GM19351 (cell line): ENCODE measurements around the gene DCTN2.
A peak's percentile ranks its signal among the peaks of the same experiment; 100 is the strongest.
"Not testable (repeated sequence)": the region's sequence is repeated elsewhere in the genome, so short reads cannot be mapped to it uniquely, and the experiment has no call there.

Experiments
- ATAC-seq: cut with Tn5 transposase; IDR thresholded peaks from one replicate; pipeline ENCODE4 v1.9.1; 2021; ENCODE audit warnings: mild to moderate bottlenecking, moderate library complexity; ENCODE audit not compliant: unreplicated experiment

Gene DCTN2

DNA sequence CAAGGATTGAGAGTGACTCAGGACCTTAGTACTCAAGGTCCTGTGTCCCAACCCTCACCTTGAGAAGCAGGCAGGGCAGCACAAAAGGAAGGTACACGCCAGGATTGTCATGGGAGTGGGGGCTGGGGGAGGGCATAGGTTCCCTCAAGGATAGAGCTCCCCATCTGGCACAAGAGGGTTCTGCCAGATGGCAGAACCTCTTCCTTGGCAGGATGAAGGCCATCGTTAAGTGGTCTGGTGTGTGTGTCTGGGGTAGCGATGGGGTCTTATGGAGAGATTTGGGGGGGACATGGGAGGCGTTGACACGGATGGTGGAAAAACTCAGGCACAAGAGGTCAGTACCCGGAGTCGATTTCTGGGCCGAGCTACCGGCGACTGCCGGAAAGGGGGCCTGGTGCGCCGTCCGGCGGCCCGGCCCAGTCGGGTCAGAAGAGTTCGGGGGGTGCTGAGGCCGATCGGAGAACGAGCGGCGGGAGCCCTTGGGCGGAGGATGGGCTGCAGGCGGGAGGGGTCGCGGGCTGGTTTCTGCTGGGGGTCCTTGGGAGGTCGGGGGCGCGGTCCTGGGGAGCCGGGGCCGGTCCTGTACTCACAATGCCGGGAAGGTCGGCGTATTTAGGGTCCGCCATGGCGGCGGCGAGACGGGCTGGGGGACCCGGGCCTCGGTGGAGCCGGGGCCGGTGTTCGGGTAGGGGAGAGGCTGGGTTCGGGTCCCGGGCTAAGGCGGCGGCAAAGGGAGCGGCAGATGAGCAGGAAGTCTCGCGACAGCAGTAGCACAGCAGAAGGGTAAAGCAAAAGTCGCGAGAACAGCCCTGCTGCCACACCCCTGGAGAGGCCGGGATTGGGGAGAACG is at the start of gene DCTN2:
TSS of gene DCTN2 (minus strand) at position 755 of the 850 bp plus-strand sequence. CDS start at position 626, 129 bp downstream.
- peak; percentile 96 for ATAC-seq

DNA sequence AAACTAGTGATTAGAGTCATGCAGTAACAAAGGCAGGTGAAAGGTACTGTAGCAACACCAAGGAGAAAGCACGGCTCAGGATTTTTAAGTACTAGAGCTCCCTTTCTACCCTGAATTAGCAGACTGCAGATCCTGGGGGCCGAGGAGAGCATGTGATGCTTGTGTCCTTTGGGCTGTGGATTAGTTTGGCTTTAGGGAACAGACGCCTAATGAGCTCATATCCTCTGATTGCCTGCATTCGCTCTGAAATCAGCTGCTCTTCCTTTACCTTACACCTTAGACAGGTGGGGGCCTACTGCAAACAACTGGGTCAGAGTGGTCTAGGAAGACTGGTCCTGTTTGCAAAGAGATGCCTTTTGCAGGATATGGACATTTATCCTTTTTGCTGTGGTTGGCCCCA is 46.2 kb upstream of the DCTN2 start:
- no peak for ATAC-seq

DNA sequence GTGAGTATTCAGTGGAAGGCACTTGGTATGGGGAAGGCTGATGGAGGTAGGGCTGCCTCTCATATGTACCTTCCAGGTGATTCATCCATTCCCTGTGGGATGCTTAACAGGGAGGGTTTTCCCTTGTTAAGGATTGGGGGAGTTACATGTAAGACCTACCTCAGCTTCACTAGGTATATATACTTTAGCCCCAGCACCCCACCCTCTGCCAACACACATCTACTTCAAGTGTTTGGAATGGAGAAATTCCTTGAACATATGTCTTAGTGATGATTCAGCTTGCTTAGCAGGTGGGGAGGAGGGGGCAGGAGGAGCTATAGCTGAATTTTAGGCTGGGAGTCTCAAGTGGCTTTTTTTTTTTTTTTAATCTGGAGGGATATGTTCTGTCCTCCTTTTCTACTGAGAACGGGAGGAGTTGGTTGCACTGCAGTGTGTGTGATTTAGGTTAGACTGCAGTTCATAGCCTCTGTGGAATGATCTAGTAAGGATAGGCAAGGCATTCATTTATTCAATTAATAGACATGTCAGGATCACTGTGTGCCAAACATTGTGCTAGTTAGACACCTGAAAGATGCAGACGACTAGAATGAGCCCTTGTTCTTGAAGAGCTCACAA is 45.7 kb upstream of the DCTN2 start:
- ATAC-seq: no peak

DNA sequence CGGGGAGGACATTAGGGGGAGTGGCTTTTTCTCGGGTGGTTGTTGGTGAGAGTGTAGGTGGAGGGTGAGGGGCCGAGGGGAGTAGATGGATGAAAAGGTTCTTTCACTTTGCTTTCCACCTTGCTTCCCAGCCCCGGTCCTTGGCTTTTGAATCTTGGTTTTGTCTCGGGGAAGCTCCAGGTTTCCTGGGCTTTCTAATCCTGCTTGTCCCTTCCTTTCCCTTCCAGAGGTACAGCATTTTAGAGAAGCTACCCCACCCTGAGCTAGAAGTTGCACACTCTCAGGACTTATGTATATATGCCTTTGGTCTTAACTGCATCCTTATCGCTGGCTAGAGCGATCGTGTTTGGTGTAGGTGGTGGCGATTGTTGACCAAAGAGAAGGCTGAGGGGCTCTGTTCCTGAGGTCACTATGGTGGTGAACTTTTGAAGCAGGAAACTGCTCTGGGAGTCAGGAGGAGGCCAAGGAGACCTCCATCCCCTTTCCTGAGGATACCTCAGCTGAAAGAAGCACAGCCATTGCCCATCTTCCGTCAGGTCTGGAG is 44.9 kb upstream of the DCTN2 start:
- ATAC-seq: no peak

DNA sequence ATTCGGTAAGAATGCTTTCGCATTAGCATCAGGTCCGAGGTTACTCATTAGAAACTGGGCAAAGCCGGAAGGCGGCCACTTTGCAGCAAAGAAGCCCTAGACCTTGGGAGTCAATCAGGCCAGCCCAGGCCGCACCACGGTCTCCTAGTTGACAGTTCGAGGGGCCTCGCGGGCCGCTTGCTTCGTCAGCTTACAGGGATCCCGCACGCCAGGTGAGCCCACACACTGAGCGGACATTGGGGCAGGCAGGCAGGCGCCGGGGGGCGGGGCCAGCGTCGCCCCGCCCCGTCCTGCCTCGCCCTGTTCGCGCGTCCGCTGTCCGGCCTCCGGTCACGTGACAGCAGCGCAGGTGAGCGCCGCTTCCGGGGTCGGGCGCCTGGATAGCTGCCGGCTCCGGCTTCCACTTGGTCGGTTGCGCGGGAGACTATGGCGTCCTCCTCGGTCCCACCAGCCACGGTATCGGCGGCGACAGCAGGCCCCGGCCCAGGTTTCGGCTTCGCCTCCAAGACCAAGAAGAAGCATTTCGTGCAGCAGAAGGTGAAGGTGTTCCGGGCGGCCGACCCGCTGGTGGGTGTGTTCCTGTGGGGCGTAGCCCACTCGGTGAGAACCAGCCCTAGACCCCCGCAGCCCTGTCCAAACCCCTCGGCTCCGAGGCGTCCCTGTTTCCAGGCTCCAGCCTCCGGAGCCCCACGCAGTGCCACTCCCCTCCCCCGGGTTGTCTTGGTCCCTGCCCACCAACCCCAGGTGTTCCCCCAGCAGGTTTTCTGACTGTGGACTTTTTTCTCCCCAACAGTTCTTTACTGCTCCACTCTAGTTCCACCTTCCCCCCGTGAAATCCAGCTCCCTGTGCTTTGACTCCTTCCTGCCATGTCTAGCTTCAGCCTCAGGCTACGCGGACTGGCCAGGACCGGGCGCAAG is 44.1 kb upstream of the DCTN2 start, which contains the start of gene PIP4K2C:
TSS of gene PIP4K2C (plus strand) at position 329 of the 918 bp plus-strand sequence. CDS start at position 427, 98 bp downstream.
- peak; percentile 95 for ATAC-seq

DNA sequence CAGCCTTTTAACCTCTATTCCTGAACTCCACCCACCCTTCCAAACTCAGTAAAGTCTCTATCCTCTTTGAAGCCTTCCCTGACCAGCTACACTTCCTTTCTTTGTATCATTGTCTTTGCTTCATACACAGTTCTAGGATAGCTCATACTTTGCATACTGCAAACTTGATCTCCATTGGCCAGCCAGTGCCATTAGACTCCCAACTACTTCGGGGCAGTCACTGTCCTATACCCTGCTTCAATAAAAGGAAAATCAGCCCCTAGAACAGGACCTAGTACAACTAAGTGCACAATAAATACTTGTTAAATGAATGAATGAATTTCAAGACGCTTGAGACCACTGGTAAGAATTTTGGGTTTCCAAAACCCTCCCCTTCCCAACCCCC is 43.5 kb upstream of the DCTN2 start:
- peak; percentile 5 for ATAC-seq

DNA sequence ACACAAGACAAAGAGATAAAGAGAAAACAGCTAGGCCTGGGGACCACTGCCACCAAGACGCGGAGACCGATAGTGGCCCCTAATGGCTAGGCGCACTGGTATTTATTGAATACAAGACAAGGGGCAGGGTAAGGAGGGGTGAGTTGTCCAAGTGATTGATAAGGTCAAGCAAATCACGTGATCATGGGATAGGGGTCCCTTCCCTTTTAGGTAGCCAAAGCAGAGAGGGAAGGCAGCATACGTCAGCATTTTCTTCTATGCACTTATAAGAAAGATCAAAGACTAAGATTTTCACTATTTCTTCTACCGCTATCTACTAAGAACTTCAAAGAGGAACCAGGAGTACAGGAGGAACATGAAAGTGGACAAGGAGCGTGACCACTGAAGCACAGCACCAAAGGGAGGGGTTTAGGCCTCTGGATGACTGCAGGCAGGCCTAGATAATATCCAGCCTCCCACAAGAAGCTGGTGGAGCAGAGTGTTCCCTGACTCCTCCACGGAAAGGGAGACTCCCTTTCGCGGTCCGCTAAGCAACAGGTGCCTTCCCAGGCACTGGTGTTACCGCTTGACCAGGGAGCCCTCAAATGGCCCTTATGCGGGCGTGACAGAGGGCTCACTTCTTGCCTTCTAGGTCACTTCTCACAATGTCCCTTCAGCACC is 42.1 kb upstream of the DCTN2 start:
- ATAC-seq: not testable (repeated sequence)

DNA sequence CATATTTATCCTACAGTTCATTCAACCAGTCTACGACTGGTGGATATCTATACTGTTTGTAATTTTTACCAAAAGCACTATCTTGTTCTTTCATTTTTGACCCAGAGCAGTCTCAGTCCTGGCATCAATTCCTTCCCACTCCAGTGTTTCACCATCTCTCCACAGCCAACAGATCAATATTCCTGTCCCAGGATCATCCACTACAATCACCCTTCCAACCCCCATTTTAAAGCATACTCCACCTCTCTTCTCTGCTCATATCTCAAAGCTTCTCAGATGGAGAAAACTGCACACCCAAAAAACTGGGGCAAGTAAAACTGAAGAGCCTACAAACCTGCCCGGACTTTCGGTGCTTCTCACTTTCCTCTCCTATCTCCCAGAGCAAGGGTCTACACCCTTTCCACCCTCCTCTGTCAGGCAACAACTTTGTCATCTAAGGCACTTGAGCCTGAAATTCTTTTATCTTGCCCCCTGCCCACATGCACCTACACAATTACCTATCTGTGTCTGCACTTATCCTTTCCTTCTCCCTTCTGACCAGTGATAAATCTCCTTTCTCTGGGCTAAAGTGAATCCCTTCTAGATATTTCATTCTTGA is 39.9 kb upstream of the DCTN2 start:
- ATAC-seq: no peak

DNA sequence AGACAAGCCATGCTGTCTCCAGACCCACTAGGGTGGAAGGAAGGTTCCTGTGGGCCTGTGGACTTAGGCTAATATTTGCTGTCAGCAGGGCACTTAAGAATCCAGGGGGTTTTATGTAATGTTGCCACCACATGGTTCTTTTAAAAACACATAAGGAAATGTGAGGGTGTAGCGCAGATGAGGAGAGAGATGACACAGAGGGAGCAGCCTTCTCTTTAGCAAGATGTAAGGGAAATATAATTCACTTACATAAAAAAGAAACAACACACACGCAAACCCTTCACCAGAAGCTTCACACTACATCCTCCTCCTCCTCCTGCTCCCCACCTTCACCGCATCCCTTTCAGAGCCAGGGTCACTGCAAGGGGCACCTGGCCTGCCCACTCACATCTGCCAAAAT is 39.1 kb upstream of the DCTN2 start:
- ATAC-seq: no peak

DNA sequence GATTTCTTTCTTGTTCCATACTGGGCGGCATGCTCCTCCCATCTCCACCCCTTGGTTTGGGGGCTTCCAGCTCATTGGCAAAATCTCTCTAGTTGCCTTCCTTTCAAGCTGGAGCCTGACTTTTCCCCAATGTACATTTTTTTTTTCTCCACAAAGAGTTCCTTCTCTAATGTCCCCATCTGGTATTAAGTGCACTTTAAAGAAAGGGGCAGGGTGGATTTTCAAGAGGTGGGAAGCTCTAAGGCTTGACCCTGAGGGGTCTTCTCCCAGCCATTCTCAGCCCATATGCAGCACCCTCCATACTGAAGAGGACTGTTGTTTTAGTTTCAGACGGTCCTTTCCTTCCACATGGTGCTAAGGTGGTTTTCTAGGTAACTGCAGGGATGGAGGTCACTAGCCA is 38.2 kb upstream of the DCTN2 start:
- no peak for ATAC-seq

DNA sequence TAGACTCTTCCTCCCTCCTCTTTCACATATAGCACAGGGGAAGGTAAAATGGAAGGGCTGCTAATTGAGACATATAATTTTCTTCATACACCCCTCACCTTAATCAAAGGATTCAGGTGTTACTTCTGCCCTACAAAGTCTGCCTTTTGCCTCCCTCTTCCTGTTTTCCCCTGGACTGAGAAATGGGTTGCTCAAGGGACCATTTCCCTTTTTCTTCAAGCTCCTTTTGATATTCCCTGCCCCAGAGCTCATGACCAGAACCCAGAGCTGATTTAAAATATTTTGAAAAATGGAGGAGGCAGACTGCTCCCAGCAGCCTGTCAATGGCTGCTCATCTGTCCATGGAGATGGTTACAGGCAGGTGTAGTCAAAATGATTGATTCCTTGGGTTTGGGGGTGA is 37.7 kb upstream of the DCTN2 start:
- no peak for ATAC-seq

DNA sequence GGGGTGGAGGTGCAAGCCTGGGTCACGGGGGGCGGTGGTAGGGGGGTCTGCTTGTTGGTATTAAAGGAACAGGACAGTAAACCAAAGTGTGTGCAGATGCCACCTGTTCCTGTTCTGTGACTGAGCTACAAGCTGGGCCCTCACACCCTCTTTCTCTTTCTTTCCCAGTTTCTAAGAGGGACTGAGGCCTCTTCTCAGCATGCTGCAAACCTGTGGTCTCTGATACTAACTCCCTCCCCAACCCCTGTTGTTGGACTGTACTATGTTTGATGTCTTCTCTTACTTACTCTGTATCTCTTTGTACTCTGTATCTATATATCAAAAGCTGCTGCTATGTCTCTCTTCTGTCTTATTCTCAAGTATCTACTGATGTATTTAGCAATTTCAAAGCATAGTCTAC is 37.1 kb upstream of the DCTN2 start:
- ATAC-seq: no peak

DNA sequence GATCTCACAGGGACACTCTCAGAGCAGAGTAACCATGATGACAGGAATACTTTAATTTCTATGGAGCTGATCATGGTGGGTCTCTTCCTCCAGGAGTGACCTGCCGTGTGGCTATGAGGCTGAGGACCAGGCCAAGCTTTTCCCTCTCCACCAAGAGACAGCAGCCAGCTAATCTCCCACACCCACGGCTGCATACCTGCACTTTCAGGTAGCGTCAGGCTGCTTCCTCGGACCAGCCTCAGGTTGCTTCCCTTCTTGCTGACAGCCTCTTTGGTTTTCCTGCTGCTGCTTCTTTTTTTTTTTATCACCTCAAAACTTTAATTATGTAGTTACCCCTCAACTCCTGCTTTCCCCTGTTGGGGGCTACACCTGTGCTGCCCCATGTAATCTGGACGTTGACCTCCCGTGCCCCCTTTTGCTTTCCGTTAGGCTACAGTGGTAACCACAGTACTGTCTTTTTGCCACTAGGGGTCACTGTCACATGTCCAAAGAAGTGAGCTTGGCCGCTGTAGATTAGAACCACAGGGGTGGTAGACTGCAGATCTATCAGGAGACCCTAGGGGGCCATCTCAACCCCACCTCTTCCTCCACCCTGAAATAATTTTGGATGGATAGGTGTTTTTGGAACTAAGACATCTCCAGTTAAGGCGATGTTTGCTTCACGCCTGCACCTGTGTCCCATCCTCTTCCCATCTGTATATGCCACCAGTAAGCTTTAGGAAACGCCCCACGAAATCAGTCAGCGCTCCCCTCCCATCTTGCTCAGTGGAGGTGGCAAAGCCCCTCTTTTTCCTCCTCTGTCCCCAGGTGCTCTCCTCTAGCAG is 36.2 kb upstream of the DCTN2 start:
- ATAC-seq: peak; percentile 99

DNA sequence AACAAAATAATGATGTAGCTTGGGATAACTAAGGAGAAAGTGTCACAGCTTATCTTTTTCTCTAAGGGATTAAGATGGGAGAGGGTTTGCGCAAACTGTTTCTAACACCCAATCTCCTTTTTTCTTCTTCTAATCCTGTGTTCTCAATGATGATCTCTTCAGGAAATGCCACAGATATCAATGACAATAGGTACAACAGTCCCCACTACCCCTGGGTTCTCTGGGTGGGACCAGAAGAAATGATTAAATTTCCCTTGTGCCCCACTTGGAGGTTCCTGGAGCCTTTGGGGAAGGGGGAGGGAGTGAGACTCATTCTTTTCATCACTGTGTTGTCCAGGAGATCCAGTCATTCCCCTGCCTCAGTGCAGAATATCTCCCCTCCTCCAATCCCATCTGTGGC is 35.4 kb upstream of the DCTN2 start:
- no peak for ATAC-seq

DNA sequence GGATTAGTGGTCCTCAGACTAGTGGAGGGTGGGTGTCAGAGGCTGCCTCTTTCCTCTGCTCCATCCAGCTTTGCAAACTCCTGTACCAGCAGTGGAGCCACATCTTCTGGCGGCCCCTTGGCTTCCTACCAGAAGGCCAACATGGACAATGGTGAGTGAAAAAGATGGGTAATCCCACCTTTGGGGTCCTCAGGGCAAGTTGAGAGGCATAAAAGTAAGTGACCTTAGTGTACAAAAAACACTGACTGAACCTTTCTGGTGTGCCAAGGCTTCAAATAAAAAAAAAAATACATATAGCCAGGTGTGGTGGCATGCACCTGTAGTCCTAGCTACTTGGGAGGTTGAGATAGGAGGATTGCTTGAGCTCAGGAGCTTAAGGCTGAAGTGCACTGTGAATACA is 34.8 kb upstream of the DCTN2 start:
- no peak for ATAC-seq

DNA sequence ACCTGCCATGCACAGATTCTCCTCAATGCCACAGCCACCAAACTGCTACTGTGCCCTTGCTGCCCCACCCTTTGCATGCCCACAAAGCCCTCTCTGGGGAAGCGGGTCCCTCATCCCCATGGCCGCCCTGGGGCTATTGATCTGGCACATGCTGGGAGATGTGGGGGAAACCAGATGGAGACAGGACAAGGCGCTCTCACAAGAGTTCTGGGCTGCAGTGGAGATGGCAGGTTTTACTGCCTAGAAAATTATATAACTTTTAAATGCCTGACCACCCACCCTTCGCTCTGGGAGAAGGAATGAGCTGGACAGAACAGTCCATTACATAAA is 33.4 kb upstream of the DCTN2 start:
- no peak for ATAC-seq

DNA sequence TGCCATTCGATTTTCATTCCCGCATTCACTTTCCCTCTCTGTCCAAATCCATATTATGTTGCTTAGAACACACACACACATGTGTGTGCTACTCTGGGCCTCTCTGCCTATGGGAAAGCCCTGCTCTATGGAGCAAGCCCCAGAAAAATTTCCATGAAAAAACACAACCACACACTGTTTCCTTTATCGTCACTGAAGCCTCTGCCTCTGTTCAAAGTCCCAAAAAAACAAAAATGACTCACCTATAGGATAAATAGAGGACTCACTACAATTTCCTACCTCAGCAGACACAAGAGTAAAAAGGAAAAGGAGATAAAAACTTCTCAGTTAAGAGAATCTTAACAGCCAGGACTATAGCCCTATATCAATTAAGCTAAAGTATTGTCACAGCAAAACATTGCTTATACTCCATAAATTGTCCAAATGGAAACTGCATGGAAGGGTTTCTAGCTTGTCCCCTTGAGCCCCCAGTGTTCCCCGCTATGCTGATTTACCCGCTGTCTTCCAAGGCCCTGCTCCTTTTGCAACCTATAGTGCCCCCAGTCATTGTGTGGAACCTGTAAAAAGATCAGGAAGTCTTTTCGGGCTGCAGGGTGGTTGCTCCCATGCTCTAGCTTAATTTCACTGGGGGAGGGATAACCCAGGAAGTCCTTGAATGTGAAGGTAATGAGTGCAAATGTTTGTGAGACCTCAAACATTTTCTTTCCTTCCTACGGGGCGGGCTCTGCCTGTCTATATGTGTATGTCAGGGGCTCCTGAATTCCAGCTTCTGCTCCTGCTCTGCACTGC is 32.9 kb upstream of the DCTN2 start:
- ATAC-seq: no peak

DNA sequence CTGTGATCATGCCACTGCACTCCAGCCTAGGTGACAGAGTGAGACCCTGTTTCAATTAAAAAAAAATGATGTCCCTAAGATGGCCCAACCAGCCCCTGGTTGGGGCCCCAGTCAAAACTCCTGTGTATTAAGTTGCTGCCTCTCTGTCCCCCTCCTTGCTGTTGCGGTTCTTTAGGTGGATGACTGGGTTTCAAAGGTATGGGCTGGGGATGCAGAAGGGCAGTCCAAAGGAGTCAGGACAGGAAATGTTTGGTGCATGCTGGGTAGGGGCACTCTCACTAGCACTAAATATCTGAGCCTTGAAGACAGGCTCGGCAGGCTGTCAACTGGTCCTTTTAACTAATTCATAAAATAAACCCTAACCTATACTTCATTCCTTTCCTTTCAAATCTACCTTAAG is 32.0 kb upstream of the DCTN2 start:
- no peak for ATAC-seq
